Measurements from ENCODE around the gene CDK19.

The CDK19 gene

DNA sequence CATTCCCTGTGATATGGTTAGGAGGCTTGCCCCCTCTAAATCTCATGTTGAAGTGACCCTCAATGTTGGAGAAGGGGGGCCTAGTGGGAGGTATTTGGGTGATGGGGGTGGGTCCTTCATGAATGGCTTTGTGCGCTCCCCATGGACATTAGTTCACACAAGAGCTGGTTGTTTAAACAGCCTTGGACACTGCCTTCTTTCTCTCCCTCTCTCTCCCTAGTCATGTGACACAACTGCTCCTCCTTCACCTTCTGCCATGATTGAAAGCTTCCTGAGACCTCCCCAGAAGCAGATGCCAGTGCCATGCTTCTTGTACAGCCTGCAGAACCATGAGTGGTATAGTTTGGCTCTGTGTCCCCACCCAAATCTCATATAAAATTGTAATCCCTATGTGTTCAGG lies 221.6 kb downstream of the CDK19 start:
- Histone ChIP-seq H4K12ac (ENCODE audit: low read depth, low read length) (no peak overlapping the region), H2AFZ (ENCODE audit: insufficient read depth, low read length, poor library complexity) (no peak overlapping the region), H3K23ac (ENCODE audit: low read length) (no peak overlapping the region), H3K79me2 (ENCODE audit: control insufficient read depth, insufficient read depth, low read length, poor library complexity) (no peaks in the 10 kb centered on the region), H3K4ac (ENCODE audit: low read depth, low read length) (no peak overlapping the region), H3K36me3 (ENCODE audit: control insufficient read depth in 1 of 2, insufficient read depth in 2 of 2, low read length in 2 of 2) (no peaks in the 10 kb centered on the region), H3K14ac (ENCODE audit: low read length) (no peak overlapping the region), H4K8ac (ENCODE audit: low read depth, low read length) (no peak overlapping the region), H4K91ac (ENCODE audit: low read depth, low read length) (no peak overlapping the region), H2BK5ac (ENCODE audit: low read depth, low read length, poor library complexity) (no peak overlapping the region), H3K4me3 (ENCODE audit: low read depth, low read length) (no peak overlapping the region), H3K27me3 (ENCODE audit: insufficient read depth, low read length) (no peaks in the 10 kb centered on the region), H3K4me2 (ENCODE audit: low read length) (no peak overlapping the region), H3K27ac (ENCODE audit: low read depth, low read length) (no peak overlapping the region), H2BK120ac (ENCODE audit: insufficient read depth, low read length, poor library complexity) (no peak overlapping the region), H3K79me1 (ENCODE audit: low read length) (no peaks in the 10 kb centered on the region), H2BK12ac (ENCODE audit: low read length) (no peak overlapping the region), H3K9me3 (ENCODE audit: insufficient read depth, low read depth, low read length) (no peaks in the 10 kb centered on the region), H3K4me1 (ENCODE audit: control insufficient read depth in 1 of 2, insufficient read depth in 2 of 2, low read length in 2 of 2) (no peaks in the 10 kb centered on the region), H2AK5ac (ENCODE audit: low read length) (no peak overlapping the region), H3K18ac (ENCODE audit: low read length) (no peak overlapping the region), H3K9ac (ENCODE audit: low read length) (no peak overlapping the region)
- no peak for DNase-seq
- WGBS (ENCODE audit: extremely low coverage, insufficient coverage, insufficient read length) = no CpG with 5 or more reads among the region's 1 CpG

DNA sequence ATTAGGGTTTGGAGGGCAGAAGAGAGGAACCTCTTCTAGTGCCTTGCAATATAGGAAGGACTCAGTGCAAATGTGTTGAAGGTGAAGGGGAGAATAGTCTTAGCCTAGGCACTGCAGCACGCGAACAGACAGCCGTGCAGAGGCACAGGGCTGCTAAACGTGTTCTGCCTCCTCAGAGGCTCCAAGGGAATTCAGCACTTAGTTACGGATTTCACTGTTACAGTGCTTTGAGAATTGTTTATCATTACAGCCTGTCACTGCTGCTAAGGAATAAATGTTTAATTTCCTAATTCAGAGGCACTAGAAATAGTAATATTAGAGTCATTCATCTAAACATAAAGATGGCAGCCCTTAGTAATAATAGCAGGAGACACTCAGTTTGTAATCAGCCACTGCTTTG lies 222.5 kb downstream of the CDK19 start:
- Histone ChIP-seq H3K36me3 (ENCODE audit: control insufficient read depth in 1 of 2, insufficient read depth in 2 of 2, low read length in 2 of 2) (no peaks in the 10 kb centered on the region), H3K9me3 (ENCODE audit: insufficient read depth, low read depth, low read length) (no peaks in the 10 kb centered on the region), H3K79me2 (ENCODE audit: control insufficient read depth, insufficient read depth, low read length, poor library complexity) (no peaks in the 10 kb centered on the region), H2BK5ac (ENCODE audit: low read depth, low read length, poor library complexity) (no peak overlapping the region), H3K9ac (ENCODE audit: low read length) (no peak overlapping the region), H3K18ac (ENCODE audit: low read length) (no peak overlapping the region), H2BK120ac (ENCODE audit: insufficient read depth, low read length, poor library complexity) (no peak overlapping the region), H3K4me3 (ENCODE audit: low read depth, low read length) (no peak overlapping the region), H3K4ac (ENCODE audit: low read depth, low read length) (no peak overlapping the region), H2AK5ac (ENCODE audit: low read length) (no peak overlapping the region), H2BK12ac (ENCODE audit: low read length) (no peak overlapping the region), H3K79me1 (ENCODE audit: low read length) (no peaks in the 10 kb centered on the region), H3K14ac (ENCODE audit: low read length) (no peak overlapping the region), H2AFZ (ENCODE audit: insufficient read depth, low read length, poor library complexity) (no peak overlapping the region), H3K23ac (ENCODE audit: low read length) (no peak overlapping the region), H3K4me2 (ENCODE audit: low read length) (no peak overlapping the region), H3K27me3 (ENCODE audit: insufficient read depth, low read length) (no peaks in the 10 kb centered on the region), H4K91ac (ENCODE audit: low read depth, low read length) (no peak overlapping the region), H4K8ac (ENCODE audit: low read depth, low read length) (no peak overlapping the region), H3K27ac (ENCODE audit: low read depth, low read length) (no peak overlapping the region), H4K12ac (ENCODE audit: low read depth, low read length) (no peak overlapping the region), H3K4me1 (ENCODE audit: control insufficient read depth in 1 of 2, insufficient read depth in 2 of 2, low read length in 2 of 2) (no peaks in the 10 kb centered on the region)
- DNase-seq = no peak
- no CpG with 5 or more reads among the region's 5 CpGs for WGBS (ENCODE audit: extremely low coverage, insufficient coverage, insufficient read length)

DNA sequence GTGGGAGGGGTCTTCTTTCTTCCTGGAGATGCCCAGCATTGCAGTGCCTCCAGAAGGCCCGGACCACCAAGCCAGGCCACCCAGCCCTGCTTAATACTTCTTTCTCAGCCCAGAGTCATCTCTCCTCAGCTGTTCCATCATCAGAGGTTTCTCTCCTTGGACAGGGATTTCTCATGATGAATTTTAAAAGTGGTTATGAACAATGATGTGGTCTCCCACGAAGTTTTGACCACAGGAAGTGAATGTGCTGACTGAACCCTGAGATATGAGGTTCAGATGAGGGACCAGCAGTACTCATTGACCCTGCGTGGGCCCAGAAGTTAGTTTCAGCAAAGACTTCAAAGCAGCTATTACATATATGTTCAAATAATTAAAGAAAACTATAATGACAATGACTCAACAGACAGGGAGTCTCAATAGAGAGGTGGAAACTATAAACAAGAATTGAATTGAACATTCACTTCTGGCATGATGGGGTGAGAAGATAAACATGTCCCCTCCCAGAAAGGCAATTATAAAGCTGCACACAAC lies 224.4 kb downstream of the CDK19 start:
- Histone ChIP-seq H3K9ac (ENCODE audit: low read length) (no peak overlapping the region), H3K4me2 (ENCODE audit: low read length) (no peak overlapping the region), H3K27ac (ENCODE audit: low read depth, low read length) (no peak overlapping the region), H2BK120ac (ENCODE audit: insufficient read depth, low read length, poor library complexity) (no peak overlapping the region), H3K14ac (ENCODE audit: low read length) (no peak overlapping the region), H2AFZ (ENCODE audit: insufficient read depth, low read length, poor library complexity) (no peak overlapping the region), H3K4ac (ENCODE audit: low read depth, low read length) (no peak overlapping the region), H4K8ac (ENCODE audit: low read depth, low read length) (no peak overlapping the region), H3K23ac (ENCODE audit: low read length) (no peak overlapping the region), H2BK5ac (ENCODE audit: low read depth, low read length, poor library complexity) (no peak overlapping the region), H4K12ac (ENCODE audit: low read depth, low read length) (no peak overlapping the region), H3K18ac (ENCODE audit: low read length) (no peak overlapping the region), H2AK5ac (ENCODE audit: low read length) (no peak overlapping the region), H3K4me3 (ENCODE audit: low read depth, low read length) (no peak overlapping the region), H4K91ac (ENCODE audit: low read depth, low read length) (no peak overlapping the region), H3K4me1 (ENCODE audit: control insufficient read depth in 1 of 2, insufficient read depth in 2 of 2, low read length in 2 of 2) (no peaks in the 10 kb centered on the region), H3K79me1 (ENCODE audit: low read length) (no peaks in the 10 kb centered on the region), H3K79me2 (ENCODE audit: control insufficient read depth, insufficient read depth, low read length, poor library complexity) (no peaks in the 10 kb centered on the region), H3K36me3 (ENCODE audit: control insufficient read depth in 1 of 2, insufficient read depth in 2 of 2, low read length in 2 of 2) (no peaks in the 10 kb centered on the region), H3K9me3 (ENCODE audit: insufficient read depth, low read depth, low read length) (no peaks in the 10 kb centered on the region), H3K27me3 (ENCODE audit: insufficient read depth, low read length) (no peaks in the 10 kb centered on the region), H2BK12ac (ENCODE audit: low read length) (no peak overlapping the region)
- no CpG with 5 or more reads among the region's 3 CpGs for WGBS (ENCODE audit: extremely low coverage, insufficient coverage, insufficient read length)
- DNase-seq = no peak

DNA sequence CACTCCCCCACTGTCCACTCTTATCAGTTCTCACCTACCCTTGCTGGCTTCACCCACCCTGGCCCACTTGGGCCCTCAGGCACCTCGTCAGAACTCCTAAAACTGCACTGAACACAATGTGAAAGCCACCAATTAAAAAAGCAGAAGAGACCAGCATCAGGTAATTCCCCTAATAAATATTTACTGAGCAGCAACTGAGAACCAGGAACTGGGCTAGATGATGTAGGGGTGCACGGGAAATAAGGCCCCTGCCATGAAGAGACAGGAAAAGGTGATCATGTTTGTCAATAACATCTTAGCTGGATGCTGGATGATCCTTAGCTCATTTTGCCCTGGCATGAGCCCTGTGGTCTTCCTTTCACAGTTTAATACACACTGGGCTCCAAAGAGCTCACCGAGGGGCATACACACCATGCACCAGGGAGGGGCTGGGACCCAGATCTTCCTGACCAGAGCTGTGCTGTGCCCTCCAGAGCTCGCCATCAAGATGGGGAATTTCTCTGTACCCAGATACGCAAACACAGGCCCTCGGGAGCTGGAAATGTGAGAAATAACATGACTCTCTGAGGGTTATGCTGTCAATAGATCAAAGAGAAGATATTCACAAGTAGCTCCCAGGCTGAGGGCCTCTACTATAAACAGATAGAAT lies 225.3 kb downstream of the CDK19 start:
- no peak for DNase-seq
- no peaks in the 10 kb centered on the region for H3K79me1 ChIP-seq (ENCODE audit: low read length)
- H3K27me3 ChIP-seq (ENCODE audit: insufficient read depth, low read length) = no peaks in the 10 kb centered on the region
- H3K4me3 ChIP-seq (ENCODE audit: low read depth, low read length) = no peak overlapping the region
- no peak overlapping the region for H3K4ac ChIP-seq (ENCODE audit: low read depth, low read length)
- H4K91ac ChIP-seq (ENCODE audit: low read depth, low read length) = no peak overlapping the region
- H3K36me3 ChIP-seq (ENCODE audit: control insufficient read depth in 1 of 2, insufficient read depth in 2 of 2, low read length in 2 of 2) = no peaks in the 10 kb centered on the region
- no peaks in the 10 kb centered on the region for H3K79me2 ChIP-seq (ENCODE audit: control insufficient read depth, insufficient read depth, low read length, poor library complexity)
- H3K4me2 ChIP-seq (ENCODE audit: low read length) = no peak overlapping the region
- H3K4me1 ChIP-seq (ENCODE audit: control insufficient read depth in 1 of 2, insufficient read depth in 2 of 2, low read length in 2 of 2) = no peaks in the 10 kb centered on the region
- H2AFZ ChIP-seq (ENCODE audit: insufficient read depth, low read length, poor library complexity) = no peak overlapping the region
- no peak overlapping the region for H2BK5ac ChIP-seq (ENCODE audit: low read depth, low read length, poor library complexity)
- no peak overlapping the region for H4K12ac ChIP-seq (ENCODE audit: low read depth, low read length)
- H2BK120ac ChIP-seq (ENCODE audit: insufficient read depth, low read length, poor library complexity) = no peak overlapping the region
- no peak overlapping the region for H3K18ac ChIP-seq (ENCODE audit: low read length)
- H3K23ac ChIP-seq (ENCODE audit: low read length) = no peak overlapping the region
- no peaks in the 10 kb centered on the region for H3K9me3 ChIP-seq (ENCODE audit: insufficient read depth, low read depth, low read length)
- H2AK5ac ChIP-seq (ENCODE audit: low read length) = no peak overlapping the region
- no peak overlapping the region for H2BK12ac ChIP-seq (ENCODE audit: low read length)
- H4K8ac ChIP-seq (ENCODE audit: low read depth, low read length) = no peak overlapping the region
- no peak overlapping the region for H3K14ac ChIP-seq (ENCODE audit: low read length)
- no peak overlapping the region for H3K27ac ChIP-seq (ENCODE audit: low read depth, low read length)
- no CpG with 5 or more reads among the region's 6 CpGs for WGBS (ENCODE audit: extremely low coverage, insufficient coverage, insufficient read length)
- no peak overlapping the region for H3K9ac ChIP-seq (ENCODE audit: low read length)

Measured in trophoblast cell (in vitro differentiated cells and primary cell).